Measurements from ENCODE around the gene ADAMTS18. TPM values are rescaled to one million over a fixed set of nuclear protein-coding genes. Genes with fewer than 3 reads are reported as not detected.

The ADAMTS18 gene
- total and polyA plus RNA-seq, 9 of the 15 experiments (the other 6 are each of a cell fraction or from before 2014, with no cell fraction given), result not detected

- H2AFZ ChIP-seq (ENCODE audit: low read depth, low read length), result no peak overlapping the region
- ChIA-PET CTCF (ENCODE audit: low intra/inter-chr PET ratio) (no interaction called here), POLR2A (interaction anchor here (0.7 kb wide), 1 partner anchor 11 kb away, joined by 5 read pairs; no protein-coding TSS in a partner anchor)
- H3K9me3 ChIP-seq (replicated peaks; ENCODE audit: control insufficient read depth, insufficient read depth, low read depth, low read length), result no peaks in the 10 kb centered on the region
- in situ Hi-C loops (cut with MboI) (no loop called here), intact Hi-C loops (cut with micrococcal nuclease) (no loop called here)
- ATAC-seq, result no peak
- H3K4me1 ChIP-seq (replicated peaks in 1 of 2; ENCODE audit: control insufficient read depth in 2 of 2, insufficient read depth in 2 of 2, low read length in 2 of 2), result no peaks in the 10 kb centered on the region
- H3K27ac ChIP-seq (ENCODE audit: extremely low read depth, low read depth, low read length), result no peak overlapping the region
- H3K79me2 ChIP-seq (ENCODE audit: control insufficient read depth, insufficient read depth, low read length), result no peaks in the 10 kb centered on the region
- TF ChIP-seq ETV1 (tag; conservative IDR thresholded peaks at IDR 0.05; ENCODE audit: low read depth), result no peak
- TF ChIP-seq ESRRA (IDR thresholded peaks at IDR 0.05; ENCODE audit: borderline replicate concordance, low read depth), result no peak
- no peak for TF ChIP-seq ZNF124 (CRISPR knock-in tag; IDR thresholded peaks at IDR 0.05)
- TF ChIP-seq LEF1 (IDR thresholded peaks at IDR 0.05), result no peak
- no peak for TF ChIP-seq ATF6 (CRISPR knock-in tag; IDR thresholded peaks at IDR 0.05)
- no peak for TF ChIP-seq ZNF76 (CRISPR knock-in tag; IDR thresholded peaks at IDR 0.05; ENCODE audit: borderline replicate concordance)
- no peak for TF ChIP-seq ZNF12 (CRISPR knock-in tag; IDR thresholded peaks at IDR 0.05)
- TF ChIP-seq PHTF2 (CRISPR knock-in tag; IDR thresholded peaks at IDR 0.05), result no peak
- TF ChIP-seq GTF2A2 (tag; IDR thresholded peaks at IDR 0.05), result no peak
- no peak for TF ChIP-seq ZNF134 (CRISPR knock-in tag; conservative IDR thresholded peaks at IDR 0.05)
- no peak for TF ChIP-seq ZNF280B (CRISPR knock-in tag; IDR thresholded peaks at IDR 0.05)
- no peak for TF ChIP-seq ELF2 (CRISPR knock-in tag; IDR thresholded peaks at IDR 0.05)
- no peak for TF ChIP-seq SRSF1 (IDR thresholded peaks at IDR 0.05; ENCODE audit: low read depth, low read length)
- no peak for TF ChIP-seq TCF7 (IDR thresholded peaks at IDR 0.05; ENCODE audit: borderline replicate concordance)
- no peak for TF ChIP-seq TCFL5 (CRISPR knock-in tag; conservative IDR thresholded peaks at IDR 0.05)
- no peak for TF ChIP-seq KHSRP (IDR thresholded peaks at IDR 0.05)
- no peak for TF ChIP-seq ATF7 (IDR thresholded peaks at IDR 0.05)
- no peak for TF ChIP-seq CEBPG (CRISPR knock-in tag; IDR thresholded peaks at IDR 0.05)
- TF ChIP-seq CEBPG (tag; conservative IDR thresholded peaks at IDR 0.05 in 1 of 2, IDR thresholded peaks at IDR 0.05 in 1 of 2), result no peak
- TF ChIP-seq E2F4 (CRISPR knock-in tag; IDR thresholded peaks at IDR 0.05; ENCODE audit: low read depth), result no peak
- no peak for TF ChIP-seq MXD1 (CRISPR knock-in tag; IDR thresholded peaks at IDR 0.05; ENCODE audit: borderline replicate concordance, poor library complexity, severe bottlenecking)
- DNase-seq (ENCODE audit: extremely low read depth in 1 of 4, low spot score in 3 of 4), result no peak
- H3K4me2 ChIP-seq (ENCODE audit: insufficient read depth, low read length), result no peak overlapping the region
- H3K9me1 ChIP-seq (ENCODE audit: control insufficient read depth, insufficient read depth, low read length), result no peaks in the 10 kb centered on the region
- H4K20me1 ChIP-seq (replicated peaks; ENCODE audit: control insufficient read depth, insufficient read depth, low read length), result no peaks in the 10 kb centered on the region
- FAIRE-seq, result no peak
- no peak overlapping the region for H3K4me3 ChIP-seq
- no peaks in the 10 kb centered on the region for H3K36me3 ChIP-seq (ENCODE audit: control insufficient read depth, insufficient read depth, low read length)
- BruUV-seq (replicated peaks), result no TSS peak
- no peak overlapping the region for H3K9ac ChIP-seq (ENCODE audit: insufficient read depth in 1 of 2, low read depth in 2 of 2, low read length in 2 of 2)
- peaks cover 2 to 19% of the 10 kb centered on the region in 2 experiments; a peak in 1 of 5 replicates for H3K27me3 ChIP-seq (ENCODE audit: control insufficient read depth in 2 of 2, insufficient read depth in 2 of 2, low read length in 2 of 2)
Observed at GRCh38 chr16:77432264-77432663, 2.6 kb downstream of the ADAMTS18 start.
